HepG2 (cell line): ENCODE measurements around the gene DROSHA. TPM values are rescaled to one million over a fixed set of nuclear protein-coding genes. Genes with fewer than 3 reads are reported as not detected.
"Not testable (repeated sequence)": the region's sequence is repeated elsewhere in the genome, so short reads cannot be mapped to it uniquely, and the experiment has no call there.

Experiments
- ATAC-seq: fragments of 200-7000 bp; cut with Tn5 transposase; 3 replicates; pipeline ENCODE4 v1.9.1; 2020; ENCODE audit warnings: mild to moderate bottlenecking, moderate library complexity
- BruUV-seq: library from RNA; stranded (reverse); fragments of 400-500 nt; replicated peaks from 2 replicates; lab custom pipeline; 2021; lab: Mats Ljungman, UMichigan
- CTCF ChIA-PET: fragments of 300-600 bp; formaldehyde crosslinking; extraction: SDS; loops from one replicate; lab custom pipeline; 2021; ENCODE audit warnings: low total read pairs, inconsistent platforms, low intra/inter-chr PET ratio; lab: Yijun Ruan, JAX
- POLR2A ChIA-PET: fragments of 350-600 bp; sonication (Branson Sonifier 250); formaldehyde crosslinking; loops from one replicate; lab custom pipeline; 2020; ENCODE audit warnings: antibody characterized with exemption, inconsistent platforms; lab: Yijun Ruan, JAX
- DNase-seq: peaks from one replicate; pipeline ENCODE4 v3.0.0-alpha.2; 2015; ENCODE audit warnings: low spot score
- FAIRE-seq: peaks from 3 replicates; lab custom pipeline; 2011; peaks lifted over from hg19 to GRCh38; lab: Jason Lieb, UNC
- H2AFZ ChIP-seq: one replicate; pipeline ENCODE4 v1.6.1; 2011; ENCODE audit warnings: low read length, inconsistent platforms
- H3K27ac ChIP-seq: fragments of 300-600 bp; 3 replicates; pipeline ENCODE4 v1.8.0; 2011; ENCODE audit warnings: mixed run types, mild to moderate bottlenecking, mixed read lengths, low read length, inconsistent platforms; ENCODE audit not compliant: insufficient read depth; ENCODE audit errors: extremely low read length
- H3K27me3 ChIP-seq, 2 experiments: fragments of 200-600 bp in 1 of 2; 2 replicates in 1 of 2; 3 replicates in 1 of 2; pipeline versions ENCODE4 v1.6.0 to v1.8.0; 2011; ENCODE audit warnings: low read length in 2 of 2, mild to moderate bottlenecking in 2 of 2, moderate library complexity in 2 of 2, inconsistent platforms in 1 of 2; ENCODE audit not compliant: insufficient read depth in 2 of 2, control insufficient read depth in 1 of 2
- H3K36me3 ChIP-seq, 2 experiments: fragments of 200-600 bp in 1 of 2; replicated peaks in 1 of 2; 2 replicates in 1 of 2; 3 replicates in 1 of 2; pipeline versions ENCODE4 v1.5.1 to v1.8.0; 2011; ENCODE audit warnings: low read length in 2 of 2, inconsistent platforms in 1 of 2; ENCODE audit not compliant: insufficient read depth in 2 of 2, control insufficient read depth in 1 of 2
- H3K4me1 ChIP-seq: 2 replicates; pipeline ENCODE4 v1.5.1; 2012; ENCODE audit warnings: low read length, inconsistent platforms; ENCODE audit not compliant: insufficient read depth
- H3K4me2 ChIP-seq: 2 replicates; pipeline ENCODE4 v1.6.0; 2011; ENCODE audit warnings: low read depth, low read length, inconsistent platforms
- H3K4me3 ChIP-seq, 3 experiments: fragments of 200-600 bp in 1 of 3; sonication (generic), shearing (Covaris generic) in 1 of 3; replicated peaks in 1 of 3; 2 replicates each; pipeline ENCODE4 v1.5.1; 2011 to 2016; ENCODE audit warnings: low read length in 3 of 3, inconsistent platforms in 2 of 3, low read depth in 2 of 3, mild to moderate bottlenecking in 2 of 3, control low read depth in 1 of 3, mixed read lengths in 1 of 3; ENCODE audit not compliant: insufficient read depth in 1 of 3
- H3K79me2 ChIP-seq: one replicate; pipeline ENCODE4 v1.6.1; 2011; ENCODE audit warnings: low read length, inconsistent platforms; ENCODE audit not compliant: insufficient read depth
- H3K9ac ChIP-seq: 2 replicates; pipeline ENCODE4 v1.6.0; 2011; ENCODE audit warnings: mild to moderate bottlenecking, low read depth, low read length, inconsistent platforms; ENCODE audit not compliant: insufficient read depth
- H3K9me3 ChIP-seq: 2 replicates; pipeline ENCODE4 v1.5.1; 2012; ENCODE audit warnings: mild to moderate bottlenecking, low read length
- H4K20me1 ChIP-seq: 2 replicates; pipeline ENCODE4 v1.6.0; 2011; ENCODE audit warnings: inconsistent platforms, mild to moderate bottlenecking, low read length, moderate library complexity; ENCODE audit not compliant: insufficient read depth
- HNF4A ChIP-seq: sonication (generic); formaldehyde crosslinking; IDR thresholded peaks from 2 replicates; pipeline ENCODE4 v1.4.0; 2020; ENCODE audit warnings: missing genetic modification reagents
- HOXA7 ChIP-seq: sonication (generic); formaldehyde crosslinking; IDR thresholded peaks from 2 replicates; pipeline ENCODE4 v1.8.1; 2022; ENCODE audit warnings: mild to moderate bottlenecking, missing genetic modification reagents, moderate library complexity
- NCOA1 ChIP-seq: sonication (generic); formaldehyde crosslinking; IDR thresholded peaks from 2 replicates; pipeline ENCODE4 v1.9.0; 2021; ENCODE audit warnings: missing genetic modification reagents
- NFE2L1 ChIP-seq: sonication (generic); formaldehyde crosslinking; IDR thresholded peaks from 2 replicates; pipeline ENCODE4 v1.4.0; 2020; ENCODE audit warnings: missing genetic modification reagents, mild to moderate bottlenecking, borderline replicate concordance
- PBX3 ChIP-seq: sonication (generic); formaldehyde crosslinking; IDR thresholded peaks from 2 replicates; pipeline ENCODE4 v1.8.1; 2023; ENCODE audit warnings: missing genetic modification reagents, inconsistent platforms, borderline replicate concordance
- SMAD3 ChIP-seq: sonication (generic); formaldehyde crosslinking; IDR thresholded peaks from 2 replicates; pipeline ENCODE4 v1.4.0; 2020; ENCODE audit warnings: missing genetic modification reagents
- STAT6 ChIP-seq: sonication (generic); formaldehyde crosslinking; IDR thresholded peaks from 2 replicates; pipeline ENCODE4 v1.4.0; 2020; ENCODE audit warnings: missing genetic modification reagents, mild to moderate bottlenecking, borderline replicate concordance
- THAP8 ChIP-seq: sonication (generic); formaldehyde crosslinking; IDR thresholded peaks from 2 replicates; pipeline ENCODE4 v1.5.1; 2020; ENCODE audit warnings: missing genetic modification reagents, mild to moderate bottlenecking, borderline replicate concordance
- ZC3H4 ChIP-seq: sonication (generic); formaldehyde crosslinking; IDR thresholded peaks from 2 replicates; pipeline ENCODE4 v1.4.0; 2020; ENCODE audit warnings: missing genetic modification reagents, borderline replicate concordance
- ZNF550 ChIP-seq: sonication (generic); formaldehyde crosslinking; IDR thresholded peaks from 2 replicates; pipeline ENCODE4 v1.4.0; 2020; ENCODE audit warnings: mild to moderate bottlenecking, missing genetic modification reagents, borderline replicate concordance
- ZNF660 ChIP-seq: sonication (generic); formaldehyde crosslinking; IDR thresholded peaks from 2 replicates; pipeline ENCODE4 v1.5.1; 2020; ENCODE audit warnings: mild to moderate bottlenecking, low read depth, missing genetic modification reagents, borderline replicate concordance
- WGBS: methylation state at CpG from one replicate; pipeline ENCODE4 v1.1.6; 2017; ENCODE audit warnings: low lambda C conversion rate; 5-methylcytosine and 5-hydroxymethylcytosine counted together
- in situ Hi-C: cut with HindIII; loops from 2 replicates; pipeline ENCODE4 v1.10.0; 2017; ENCODE audit warnings: low pct_unique_long_range_greater_than_20kb; ENCODE audit not compliant: extremely low pct_ligation_motif_present
- intact Hi-C: fragments of 100-400 bp; cut with micrococcal nuclease; formaldehyde crosslinking; loops from one replicate; pipeline ENCODE4 v1.10.0; 2022; ENCODE audit not compliant: unreplicated experiment
- polyA plus RNA-seq, 8 experiments: library from polyadenylated mRNA; depleted of rRNA in 3 of 8; stranded (reverse) in 7 of 8; unstranded in 1 of 8; fragments of >200 nt; fragmentation: Illumina TruSeq in 4 of 8; extraction: Trizol in 4 of 8; gene quantifications; 2 replicates each; pipeline versions ENCODE4 v1.2.1 to v1.2.3, GENCODE V29; 2011 to 2016; ENCODE audit warnings: low read depth in 4 of 8, missing spikeins in 1 of 8, mixed read lengths in 1 of 8; ENCODE audit not compliant: insufficient read depth in 1 of 8
- total RNA-seq, 5 experiments: library from RNA; depleted of rRNA; stranded (reverse); fragments of >200 nt; fragmentation: Illumina TruSeq; extraction: Trizol; gene quantifications; 2 replicates each; pipeline ENCODE4 v1.2.3, GENCODE V29; 2016; ENCODE audit warnings: low read depth in 1 of 5

DROSHA gene
- total and polyA plus RNA-seq, 2 of the 13 experiments (the other 11 are each of a cell fraction or from before 2014, with no cell fraction given): 22.3 to 29.4 TPM

GRCh38 chr5:31361704-31362528 lies 170.0 kb downstream of the DROSHA start:
- DNase-seq, H2AFZ ChIP-seq, H3K36me3 ChIP-seq, H3K27me3 ChIP-seq, H3K4me1 ChIP-seq, H3K9me3 ChIP-seq, in situ Hi-C loops, POLR2A ChIA-PET, ATAC-seq, H3K4me2 ChIP-seq, intact Hi-C loops, FAIRE-seq, H3K79me2 ChIP-seq, H3K4me3 ChIP-seq, H3K9ac ChIP-seq, H3K27ac ChIP-seq, BruUV-seq, CTCF ChIA-PET, H4K20me1 ChIP-seq: not testable (repeated sequence)
- WGBS: 13% methylated on average over 6 of the region's 6 CpGs

- in situ Hi-C loops (no loop called here), intact Hi-C loops (no loop called here)
- H3K27ac ChIP-seq: no peak overlapping the region
- H3K4me3 ChIP-seq: no peak overlapping the region
- H2AFZ ChIP-seq: no peak overlapping the region
- WGBS: 0% methylated on average over 1 of the region's 1 CpG
- no peak overlapping the region for H3K9ac ChIP-seq
- H3K9me3 ChIP-seq: peaks cover 10% of the 10 kb centered on the region; the same call in 1 of the 2 replicates
- FAIRE-seq: no peak
- H4K20me1 ChIP-seq: no peaks in the 10 kb centered on the region
- H3K4me2 ChIP-seq: no peak overlapping the region
- no peak for ATAC-seq
- no peaks in the 10 kb centered on the region for H3K79me2 ChIP-seq
- H3K27me3 ChIP-seq: 0 out of 5 replicates have a peak, but pooled peaks cover 0 to 3% of the 10 kb centered on the region in 2 experiments
- no peaks in the 10 kb centered on the region for H3K4me1 ChIP-seq
- CTCF ChIA-PET: no interaction called here
- no peaks in the 10 kb centered on the region for H3K36me3 ChIP-seq
- BruUV-seq: no TSS peak
- DNase-seq: no peak
- POLR2A ChIA-PET: no interaction called here
- TF ChIP-seq ZC3H4 (no peak), NFE2L1 (CRISPR knock-in tag) (no peak), NCOA1 (CRISPR knock-in tag) (no peak), HNF4A (CRISPR knock-in tag) (no peak), ZNF660 (CRISPR knock-in tag) (no peak), THAP8 (no peak), PBX3 (CRISPR knock-in tag) (no peak), ZNF550 (CRISPR knock-in tag) (no peak), STAT6 (CRISPR knock-in tag) (no peak), HOXA7 (CRISPR knock-in tag) (no peak), SMAD3 (CRISPR knock-in tag) (no peak)
These were observed 170.7 kb downstream of the DROSHA start for GRCh38 chr5:31361234-31361633.
